ENCODE measurements around the gene PROSER2. TPM values are rescaled to one million over a fixed set of nuclear protein-coding genes. Genes with fewer than 3 reads are reported as not detected.
A peak's percentile ranks its signal among the peaks of the same experiment; 100 is the strongest.

Gene PROSER2
- total RNA-seq, 4 donors from 2014 or later = 2.5 to 5.9 (median 3.7) TPM

DNA sequence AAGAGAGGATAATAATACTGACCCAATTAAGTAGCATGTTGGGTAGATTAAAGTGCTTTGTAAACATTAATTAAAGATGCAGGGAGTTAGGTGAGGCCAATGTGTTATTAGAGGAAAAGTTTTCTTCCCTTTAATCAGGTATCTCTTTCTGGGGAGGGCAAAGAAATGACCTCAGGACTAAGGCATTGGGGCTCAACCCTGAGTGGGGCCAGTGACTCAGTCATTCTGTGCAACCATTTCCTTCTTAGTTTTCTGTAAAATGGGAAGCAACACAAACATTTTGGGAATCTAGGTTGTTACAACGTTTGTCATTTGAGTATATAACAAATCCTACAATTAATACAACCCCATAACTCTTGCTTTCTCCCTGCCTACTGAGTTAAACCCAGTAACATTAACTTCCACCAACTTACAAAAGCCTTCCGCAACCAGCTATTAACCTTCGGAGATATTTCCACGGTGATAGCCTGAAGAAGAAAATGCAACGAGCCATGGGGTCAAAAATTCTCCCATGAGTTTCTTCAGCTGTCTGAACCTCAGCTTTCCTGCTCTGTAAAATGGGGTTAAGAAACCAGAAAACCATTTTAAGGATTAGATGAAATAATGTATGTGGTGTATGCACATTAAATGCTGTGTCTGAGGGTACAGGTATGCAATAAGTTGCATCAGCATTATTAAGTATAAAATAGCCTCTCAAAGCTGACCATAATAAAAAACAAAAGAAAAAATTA, 965 bp upstream of the PROSER2 start:
- 83% methylated on average over 5 of the region's 5 CpGs for WGBS
- H3K36me3 ChIP-seq = no peaks in the 10 kb centered on the region
- no peak overlapping the region for H3K27ac ChIP-seq (replicated peaks in 1 of 4)
- no peak for DNase-seq (ENCODE audit: extremely low spot score)
- H3K4me3 ChIP-seq = no peak overlapping the region
- TF ChIP-seq EP300 (IDR thresholded peaks at IDR 0.05) (no peak), POLR2A (IDR thresholded peaks at IDR 0.05; ENCODE audit: low read depth) (no peak), POLR2AphosphoS5 (IDR thresholded peaks at IDR 0.05) (no peak)
- TF ChIP-seq, protein P1, sequence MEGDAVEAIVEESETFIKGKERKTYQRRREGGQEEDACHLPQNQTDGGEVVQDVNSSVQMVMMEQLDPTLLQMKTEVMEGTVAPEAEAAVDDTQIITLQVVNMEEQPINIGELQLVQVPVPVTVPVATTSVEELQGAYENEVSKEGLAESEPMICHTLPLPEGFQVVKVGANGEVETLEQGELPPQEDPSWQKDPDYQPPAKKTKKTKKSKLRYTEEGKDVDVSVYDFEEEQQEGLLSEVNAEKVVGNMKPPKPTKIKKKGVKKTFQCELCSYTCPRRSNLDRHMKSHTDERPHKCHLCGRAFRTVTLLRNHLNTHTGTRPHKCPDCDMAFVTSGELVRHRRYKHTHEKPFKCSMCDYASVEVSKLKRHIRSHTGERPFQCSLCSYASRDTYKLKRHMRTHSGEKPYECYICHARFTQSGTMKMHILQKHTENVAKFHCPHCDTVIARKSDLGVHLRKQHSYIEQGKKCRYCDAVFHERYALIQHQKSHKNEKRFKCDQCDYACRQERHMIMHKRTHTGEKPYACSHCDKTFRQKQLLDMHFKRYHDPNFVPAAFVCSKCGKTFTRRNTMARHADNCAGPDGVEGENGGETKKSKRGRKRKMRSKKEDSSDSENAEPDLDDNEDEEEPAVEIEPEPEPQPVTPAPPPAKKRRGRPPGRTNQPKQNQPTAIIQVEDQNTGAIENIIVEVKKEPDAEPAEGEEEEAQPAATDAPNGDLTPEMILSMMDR (IDR thresholded peaks at IDR 0.05) = no peak
- H3K27me3 ChIP-seq = peaks cover 0 to 50% (median 21%) of the 10 kb centered on the region in 4 donors
- H3K9me3 ChIP-seq = no peaks in the 10 kb centered on the region
- intact Hi-C loops (cut with DNase I) = no loop called here
- H3K4me1 ChIP-seq = peaks cover 3 to 13% (median 11%) of the 10 kb centered on the region in 4 donors

DNA sequence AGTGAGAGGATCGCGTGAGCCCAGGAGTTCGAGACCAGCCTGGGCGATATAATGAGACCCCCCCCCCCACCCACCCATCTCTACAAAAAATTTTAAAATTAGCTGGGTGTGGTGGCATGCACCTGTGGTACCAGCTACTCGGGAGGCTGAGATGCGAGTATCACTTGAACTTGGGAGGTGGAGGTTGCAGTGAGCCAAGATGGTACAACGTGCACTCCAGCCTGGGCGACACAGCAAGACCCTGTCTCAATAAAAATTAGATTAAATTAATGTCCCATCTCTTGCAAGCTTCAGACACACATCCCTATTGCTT, 391 bp upstream of the PROSER2 start:
- Histone ChIP-seq H3K27me3 (peaks cover 0 to 54% (median 21%) of the 10 kb centered on the region in 4 donors), H3K9me3 (no peaks in the 10 kb centered on the region), H3K27ac (replicated peaks in 1 of 4) (no peak overlapping the region), H3K36me3 (no peaks in the 10 kb centered on the region), H3K4me3 (peak overlapping the region; percentile 58 to 76 (median 68)), H3K4me1 (peaks cover 3 to 13% (median 11%) of the 10 kb centered on the region in 4 donors)
- intact Hi-C loops (cut with DNase I) = no loop called here
- WGBS = 76% methylated on average over 7 of the region's 8 CpGs
- no peak for DNase-seq (ENCODE audit: extremely low spot score)
- TF ChIP-seq POLR2A (IDR thresholded peaks at IDR 0.05; ENCODE audit: low read depth) (no peak), POLR2AphosphoS5 (IDR thresholded peaks at IDR 0.05) (no peak), EP300 (IDR thresholded peaks at IDR 0.05) (no peak)
- TF ChIP-seq, protein P1 (IDR thresholded peaks at IDR 0.05) = no peak

DNA sequence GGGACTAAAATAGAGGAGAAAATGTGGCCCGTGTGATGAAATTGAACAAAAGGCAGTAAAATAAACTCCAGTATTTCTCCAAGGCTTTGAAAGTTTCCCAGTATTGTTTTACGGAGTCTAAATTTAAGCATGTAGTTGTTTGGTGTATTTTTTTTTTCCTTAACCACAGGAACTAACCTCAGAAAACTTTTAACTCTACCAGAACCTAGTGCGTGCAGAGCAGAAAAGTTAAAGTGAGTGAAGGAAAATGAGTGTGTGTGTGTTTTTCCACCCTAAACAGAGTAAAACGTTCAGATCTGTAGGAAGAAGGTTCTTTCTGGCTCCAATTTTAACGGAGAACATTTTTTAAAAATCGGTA, 812 bp downstream of the PROSER2 start:
- 36% methylated on average over 6 of the region's 6 CpGs for WGBS

DNA sequence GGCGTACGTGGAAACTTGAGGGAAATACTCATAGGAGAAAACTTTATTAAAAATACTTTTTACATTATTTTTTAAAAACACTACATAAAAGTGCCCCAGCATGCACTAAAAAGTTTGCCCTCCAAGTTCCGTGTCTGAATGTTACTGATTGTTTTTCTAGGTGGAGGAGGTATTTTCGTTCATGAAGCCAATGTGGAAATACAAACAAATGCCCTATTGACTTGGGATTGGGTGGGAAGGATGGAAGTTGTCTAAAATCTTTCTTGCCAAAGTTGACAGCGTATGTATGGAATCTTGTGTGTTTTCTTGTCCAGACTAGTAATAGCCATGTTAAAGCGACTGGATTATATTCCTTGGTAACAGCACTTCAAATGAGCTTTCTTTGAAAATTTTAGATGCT, 1.2 kb downstream of the PROSER2 start:
- intact Hi-C loops (cut with DNase I) = no loop called here
- no peak for DNase-seq (ENCODE audit: extremely low spot score)
- TF ChIP-seq POLR2A (IDR thresholded peaks at IDR 0.05; ENCODE audit: low read depth) (no peak), EP300 (IDR thresholded peaks at IDR 0.05) (no peak), POLR2AphosphoS5 (IDR thresholded peaks at IDR 0.05) (no peak)
- TF ChIP-seq, protein P1 (IDR thresholded peaks at IDR 0.05) = no peak
- 69% methylated on average over 6 of the region's 6 CpGs for WGBS
- H3K4me3 ChIP-seq = peak overlapping the region in 3 of 4 donors; percentile 65 to 76 (median 72)
- no peaks in the 10 kb centered on the region for H3K36me3 ChIP-seq
- H3K4me1 ChIP-seq = peaks cover 3 to 13% (median 11%) of the 10 kb centered on the region in 4 donors
- peaks cover 0 to 59% (median 21%) of the 10 kb centered on the region in 4 donors for H3K27me3 ChIP-seq
- no peak overlapping the region for H3K27ac ChIP-seq (replicated peaks in 1 of 4)
- no peaks in the 10 kb centered on the region for H3K9me3 ChIP-seq

More for the DNA sequence above, 812 bp downstream of the PROSER2 start:
- Histone ChIP-seq H3K27me3 (peaks cover 0 to 57% (median 21%) of the 10 kb centered on the region in 4 donors), H3K4me1 (peaks cover 3 to 13% (median 11%) of the 10 kb centered on the region in 4 donors), H3K27ac (replicated peaks in 1 of 4) (peak overlapping the region in 2 of 4 donors; percentile 54 to 55), H3K36me3 (no peaks in the 10 kb centered on the region), H3K4me3 (peak overlapping the region; percentile 58 to 76 (median 68)), H3K9me3 (no peaks in the 10 kb centered on the region)
- DNase-seq (ENCODE audit: extremely low spot score) = no peak
- intact Hi-C loops (cut with DNase I) = no loop called here
- TF ChIP-seq POLR2AphosphoS5 (IDR thresholded peaks at IDR 0.05) (no peak), EP300 (IDR thresholded peaks at IDR 0.05) (no peak), POLR2A (IDR thresholded peaks at IDR 0.05; ENCODE audit: low read depth) (no peak)
- TF ChIP-seq, protein P1 (IDR thresholded peaks at IDR 0.05) = no peak

All from esophagus muscularis mucosa (tissue), 4 donors.